GM19438 (cell line): ENCODE measurements around the gene SBNO1.
"Not testable (repeated sequence)": the region's sequence is repeated elsewhere in the genome, so short reads cannot be mapped to it uniquely, and the experiment has no call there.

Experiments used
- ATAC-seq: cut with Tn5 transposase; IDR thresholded peaks from one replicate; pipeline ENCODE4 v1.9.1; 2021; ENCODE audit warnings: low read depth; ENCODE audit not compliant: unreplicated experiment

The SBNO1 gene

GRCh38 chr12:123364532-123365024, at the start of gene SBNO1:
Gene SBNO1 (minus strand): TSS chr12:123364847. CDS start chr12:123350441, 14,406 bp downstream.
- ATAC-seq, result peak; percentile 23

GRCh38 chr12:123410041-123410412, 45.4 kb upstream of the SBNO1 start:
- ATAC-seq, result no peak

GRCh38 chr12:123409284-123410040, 44.8 kb upstream of the SBNO1 start:
- not testable (repeated sequence) for ATAC-seq

DNA sequence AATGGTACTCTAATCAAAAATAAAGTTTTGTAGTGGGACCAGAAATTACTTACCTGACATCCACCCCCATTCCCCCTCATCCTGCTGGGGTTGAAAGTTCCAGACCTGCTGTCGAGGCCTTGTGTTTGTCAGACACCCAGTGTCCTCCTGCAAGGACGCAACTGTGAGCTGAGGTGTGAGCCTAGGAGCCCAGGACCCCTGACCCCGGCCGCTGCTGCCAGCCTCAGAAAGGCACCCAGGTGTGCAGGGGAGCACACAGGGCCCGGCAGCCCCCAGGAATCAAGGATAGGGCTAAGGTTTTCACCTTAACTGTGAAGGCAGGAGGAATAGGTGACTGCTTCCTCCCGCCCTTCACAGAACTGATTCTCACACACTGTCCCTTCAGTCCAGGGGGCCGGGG, 44.0 kb upstream of the SBNO1 start:
- ATAC-seq, result not testable (repeated sequence)

DNA sequence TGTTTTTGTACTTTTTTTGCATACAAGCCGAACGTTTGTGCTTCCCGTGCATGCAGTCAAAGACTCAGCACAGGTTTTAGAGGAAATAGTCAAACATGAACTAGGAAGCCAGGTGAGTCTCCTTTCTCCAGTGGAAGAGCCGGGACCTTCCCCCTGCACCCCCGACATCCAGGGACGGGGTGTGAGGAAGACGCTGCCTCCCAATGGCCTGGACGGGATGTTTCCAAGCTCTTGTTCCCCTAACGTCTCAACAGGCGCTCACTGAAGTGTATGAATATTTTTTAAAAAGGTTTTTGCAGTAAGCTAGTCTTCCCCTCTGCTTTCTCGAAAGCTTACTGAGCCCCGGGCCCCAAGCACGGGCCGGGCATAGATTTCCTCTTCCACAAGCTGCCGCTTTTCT, 43.3 kb upstream of the SBNO1 start:
- not testable (repeated sequence) for ATAC-seq

GRCh38 chr12:123407269-123407668, 42.6 kb upstream of the SBNO1 start:
- not testable (repeated sequence) for ATAC-seq

DNA sequence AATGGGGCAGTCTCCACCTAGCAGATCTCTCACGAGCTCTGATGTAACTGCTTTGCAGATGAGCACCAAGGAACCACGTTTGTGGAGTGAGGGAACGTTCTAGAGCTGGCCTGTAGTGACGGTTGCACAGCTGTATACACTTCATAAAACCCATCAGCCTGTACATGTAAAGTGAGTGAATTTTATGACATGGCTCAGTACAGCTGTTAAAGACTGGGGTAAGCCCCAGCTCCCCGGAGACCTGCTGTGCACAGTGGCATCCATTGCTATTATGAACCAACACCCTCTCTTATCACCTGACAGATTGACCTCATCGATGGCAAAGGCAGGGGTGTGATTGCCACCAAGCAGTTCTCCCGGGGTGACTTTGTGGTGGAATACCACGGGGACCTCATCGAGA, 39.9 kb upstream of the SBNO1 start:
- ATAC-seq, result no peak

GRCh38 chr12:123401753-123402683, 37.4 kb upstream of the SBNO1 start:
- no peak for ATAC-seq

- ATAC-seq, result no peak
These were observed 34.6 kb upstream of the SBNO1 start for GRCh38 chr12:123399255-123399617.

GRCh38 chr12:123398550-123399254, 34.1 kb upstream of the SBNO1 start:
- no peak for ATAC-seq

DNA sequence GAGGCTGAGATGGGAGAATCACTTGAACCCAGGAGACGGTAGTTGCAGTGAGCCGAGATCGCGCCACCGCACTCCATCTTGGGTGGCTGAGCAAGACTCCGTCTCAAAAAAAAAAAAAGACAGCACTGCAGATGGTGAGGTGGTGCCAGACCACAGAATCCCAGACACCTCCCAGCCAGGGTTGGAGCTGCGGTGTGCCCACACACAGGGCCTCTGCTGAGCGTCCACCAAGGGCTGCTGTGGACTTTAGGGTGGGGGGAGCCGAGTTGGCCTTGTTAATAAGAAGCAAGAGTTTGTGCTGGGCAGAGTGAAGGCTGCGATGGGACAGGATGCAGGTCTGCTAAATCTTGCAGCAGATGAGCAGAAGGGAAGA, 33.5 kb upstream of the SBNO1 start:
- no peak for ATAC-seq

- no peak for ATAC-seq
These were observed 32.8 kb upstream of the SBNO1 start for GRCh38 chr12:123397400-123397799.

- no peak for ATAC-seq
These were observed 32.3 kb upstream of the SBNO1 start for GRCh38 chr12:123396954-123397353.

DNA sequence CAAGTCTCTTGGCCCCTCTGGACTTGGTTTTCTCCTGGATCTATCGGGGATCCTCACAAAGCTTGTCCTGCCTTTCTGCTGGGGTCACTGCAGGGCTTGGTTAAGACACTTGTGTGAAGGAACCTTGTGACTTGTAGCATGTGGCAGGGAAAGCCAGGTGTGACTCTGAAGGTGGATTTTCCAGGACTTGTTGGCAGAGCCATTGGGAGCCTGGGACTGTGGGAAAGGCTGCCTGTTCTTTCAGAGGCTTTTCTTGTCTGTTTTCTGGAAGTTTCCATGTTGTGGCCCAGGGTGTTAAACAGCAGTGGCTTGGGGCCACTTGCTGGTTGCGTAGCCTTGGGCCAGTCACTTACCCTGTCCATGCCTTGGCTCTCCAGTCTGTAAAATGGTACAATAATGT, 31.9 kb upstream of the SBNO1 start:
- no peak for ATAC-seq

GRCh38 chr12:123395236-123395635, 30.6 kb upstream of the SBNO1 start:
- ATAC-seq, result no peak

- ATAC-seq, result no peak
These were observed 29.1 kb upstream of the SBNO1 start for GRCh38 chr12:123393747-123394146.

- no peak for ATAC-seq
These were observed 27.1 kb upstream of the SBNO1 start for GRCh38 chr12:123391546-123392343.

DNA sequence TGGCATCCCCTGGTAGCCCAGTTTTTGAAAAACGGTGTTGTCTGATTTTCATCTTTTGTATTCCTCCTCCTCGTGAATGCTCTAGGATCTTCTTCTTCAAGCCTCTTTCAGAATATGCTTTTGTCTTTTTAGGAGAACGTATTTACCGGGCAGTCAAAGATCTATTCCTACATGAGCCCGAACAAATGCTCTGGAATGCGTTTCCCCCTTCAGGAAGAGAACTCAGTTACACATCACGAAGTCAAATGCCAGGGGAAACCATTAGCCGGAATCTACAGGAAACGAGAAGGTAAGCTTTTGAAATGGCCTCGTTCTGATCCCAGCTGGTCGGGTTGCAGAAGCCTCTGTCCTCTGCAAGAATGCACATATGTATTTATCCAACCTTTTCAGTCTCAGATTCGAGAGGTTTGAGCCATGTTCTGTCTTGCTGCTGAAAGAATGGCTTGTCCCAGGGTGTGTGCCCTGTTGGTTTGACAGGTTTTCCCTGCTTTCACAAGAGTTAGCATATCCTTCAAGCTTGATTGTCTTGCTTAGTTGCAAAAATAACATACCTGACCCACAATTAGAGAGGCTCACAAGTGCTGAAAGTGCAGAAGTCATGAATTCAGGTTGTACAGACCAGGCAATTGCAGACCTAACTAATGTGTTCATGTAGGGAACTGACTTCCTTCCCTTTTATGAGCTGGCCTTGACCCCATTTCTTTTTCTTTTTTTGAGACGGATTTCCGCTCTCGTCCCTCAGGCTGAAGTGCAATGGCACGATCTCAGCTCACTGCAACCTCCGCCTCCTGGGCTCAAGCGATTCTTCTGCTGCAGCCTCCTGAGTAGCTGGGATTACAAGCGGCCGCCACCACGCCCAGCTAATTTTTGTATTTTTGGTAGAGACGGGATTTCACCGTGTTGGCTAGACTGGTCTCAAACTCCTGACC, 26.1 kb upstream of the SBNO1 start:
- no peak for ATAC-seq
